Loucy (cell line): ENCODE measurements around the gene FAM131A.

Source experiments
- H2AFZ ChIP-seq: fragments of 200-600 bp; sonication (generic); 2 replicates; pipeline ENCODE4 v1.6.0; 2016; ENCODE audit warnings: antibody characterized with exemption, mild to moderate bottlenecking, low read length, moderate library complexity
- H3F3A ChIP-seq: fragments of 200-600 bp; 2 replicates; pipeline ENCODE4 v1.6.0; 2016; ENCODE audit warnings: antibody characterized with exemption, low read depth, mild to moderate bottlenecking
- H3K27me3 ChIP-seq: fragments of 200-600 bp; sonication (generic); 2 replicates; pipeline ENCODE4 v1.6.1; 2014; ENCODE audit warnings: low read length, mild to moderate bottlenecking; ENCODE audit not compliant: insufficient read depth, poor library complexity, severe bottlenecking
- H3K36me3 ChIP-seq: fragments of 200-600 bp; sonication (generic); 2 replicates; pipeline ENCODE4 v1.6.1; 2016; ENCODE audit warnings: low read length; ENCODE audit not compliant: insufficient read depth
- H3K4me1 ChIP-seq: fragments of 200-600 bp; sonication (generic); 2 replicates; pipeline ENCODE4 v1.5.1; 2014; ENCODE audit warnings: low read length, mild to moderate bottlenecking; ENCODE audit not compliant: insufficient read depth, poor library complexity, severe bottlenecking
- H3K4me2 ChIP-seq: fragments of 200-600 bp; sonication (generic); 2 replicates; pipeline ENCODE4 v1.6.0; 2014; ENCODE audit warnings: antibody characterized with exemption, low read length, low read depth, mild to moderate bottlenecking; ENCODE audit not compliant: poor library complexity, severe bottlenecking
- H3K4me3 ChIP-seq: fragments of 200-600 bp; sonication (generic); 2 replicates; pipeline ENCODE4 v1.5.1; 2014; ENCODE audit warnings: low read length, mild to moderate bottlenecking, mixed read lengths; ENCODE audit not compliant: poor library complexity, severe bottlenecking
- H3K79me2 ChIP-seq: fragments of 200-600 bp; sonication (generic); 2 replicates; pipeline ENCODE4 v1.6.1; 2014; ENCODE audit warnings: low read length; ENCODE audit not compliant: insufficient read depth
- H3K9ac ChIP-seq: fragments of 200-600 bp; sonication (generic); 2 replicates; pipeline ENCODE4 v1.6.0; 2014; ENCODE audit warnings: mild to moderate bottlenecking, low read depth, low read length, moderate library complexity; ENCODE audit not compliant: poor library complexity, severe bottlenecking
- H3K9me2 ChIP-seq: fragments of 200-600 bp; sonication (generic); replicated peaks from 2 replicates; pipeline ENCODE4 v1.6.1; 2016; ENCODE audit warnings: low read depth, low read length, mixed read lengths
- H3K9me3 ChIP-seq: fragments of 200-600 bp; sonication (generic); 2 replicates; pipeline ENCODE4 v1.6.1; 2014; ENCODE audit warnings: mild to moderate bottlenecking, antibody characterized with exemption, low read length, low read depth; ENCODE audit not compliant: insufficient read depth
- H4K20me1 ChIP-seq: fragments of 200-600 bp; sonication (generic); 2 replicates; pipeline ENCODE4 v1.6.0; 2014; ENCODE audit warnings: antibody characterized with exemption, low read length, mild to moderate bottlenecking; ENCODE audit not compliant: insufficient read depth, poor library complexity, severe bottlenecking
- EZH2phosphoT487 ChIP-seq: fragments of 200-600 bp; IDR thresholded peaks from 2 replicates; pipeline ENCODE4 v1.6.1; 2018; ENCODE audit warnings: antibody characterized with exemption, mild to moderate bottlenecking, moderate library complexity, borderline replicate concordance
- TF ChIP-seq, protein P1 (sequence below): fragments of 200-600 bp; sonication (generic); conservative IDR thresholded peaks from 2 replicates; pipeline ENCODE4 v1.5.1; 2014; ENCODE audit warnings: mild to moderate bottlenecking, antibody characterized with exemption, low read length

FAM131A gene

GRCh38 chr3:184387174-184387714 is 49.8 kb downstream of the FAM131A start:
- Histone ChIP-seq H2AFZ (no peak overlapping the region), H3K9me2 (no peaks in the 10 kb centered on the region), H3K79me2 (no peaks in the 10 kb centered on the region), H3K27me3 (no peaks in the 10 kb centered on the region), H3K36me3 (no peaks in the 10 kb centered on the region), H3K4me3 (no peak overlapping the region), H3K9ac (no peak overlapping the region), H3K4me1 (no peaks in the 10 kb centered on the region), H3F3A (no peaks in the 10 kb centered on the region), H3K9me3 (no peaks in the 10 kb centered on the region), H4K20me1 (no peaks in the 10 kb centered on the region), H3K4me2 (no peak overlapping the region)
- no peak for TF ChIP-seq EZH2phosphoT487
- TF ChIP-seq, protein P1, sequence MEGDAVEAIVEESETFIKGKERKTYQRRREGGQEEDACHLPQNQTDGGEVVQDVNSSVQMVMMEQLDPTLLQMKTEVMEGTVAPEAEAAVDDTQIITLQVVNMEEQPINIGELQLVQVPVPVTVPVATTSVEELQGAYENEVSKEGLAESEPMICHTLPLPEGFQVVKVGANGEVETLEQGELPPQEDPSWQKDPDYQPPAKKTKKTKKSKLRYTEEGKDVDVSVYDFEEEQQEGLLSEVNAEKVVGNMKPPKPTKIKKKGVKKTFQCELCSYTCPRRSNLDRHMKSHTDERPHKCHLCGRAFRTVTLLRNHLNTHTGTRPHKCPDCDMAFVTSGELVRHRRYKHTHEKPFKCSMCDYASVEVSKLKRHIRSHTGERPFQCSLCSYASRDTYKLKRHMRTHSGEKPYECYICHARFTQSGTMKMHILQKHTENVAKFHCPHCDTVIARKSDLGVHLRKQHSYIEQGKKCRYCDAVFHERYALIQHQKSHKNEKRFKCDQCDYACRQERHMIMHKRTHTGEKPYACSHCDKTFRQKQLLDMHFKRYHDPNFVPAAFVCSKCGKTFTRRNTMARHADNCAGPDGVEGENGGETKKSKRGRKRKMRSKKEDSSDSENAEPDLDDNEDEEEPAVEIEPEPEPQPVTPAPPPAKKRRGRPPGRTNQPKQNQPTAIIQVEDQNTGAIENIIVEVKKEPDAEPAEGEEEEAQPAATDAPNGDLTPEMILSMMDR = no peak

- H3K4me2 ChIP-seq = no peak overlapping the region
- no peaks in the 10 kb centered on the region for H3K27me3 ChIP-seq
- TF ChIP-seq, protein P1 = no peak
- no peak for TF ChIP-seq EZH2phosphoT487
- no peak overlapping the region for H2AFZ ChIP-seq
- no peaks in the 10 kb centered on the region for H3K9me2 ChIP-seq
- H3K4me1 ChIP-seq = no peaks in the 10 kb centered on the region
- no peaks in the 10 kb centered on the region for H3K9me3 ChIP-seq
- H3K9ac ChIP-seq = no peak overlapping the region
- H3F3A ChIP-seq = no peaks in the 10 kb centered on the region
- H3K36me3 ChIP-seq = no peaks in the 10 kb centered on the region
- no peaks in the 10 kb centered on the region for H3K79me2 ChIP-seq
- H4K20me1 ChIP-seq = no peaks in the 10 kb centered on the region
- H3K4me3 ChIP-seq = no peak overlapping the region
Measured at GRCh38 chr3:184388164-184388935, 51.0 kb downstream of the FAM131A start.

- no peaks in the 10 kb centered on the region for H3K4me1 ChIP-seq
- no peak overlapping the region for H3K4me3 ChIP-seq
Measured at GRCh38 chr3:184388936-184389230, 51.5 kb downstream of the FAM131A start.

More at GRCh38 chr3:184388936-184389230, 51.5 kb downstream of the FAM131A start:
- no peaks in the 10 kb centered on the region for H3K27me3 ChIP-seq
- no peaks in the 10 kb centered on the region for H3K9me2 ChIP-seq
- H2AFZ ChIP-seq = no peak overlapping the region
- no peaks in the 10 kb centered on the region for H3K9me3 ChIP-seq
- no peak for TF ChIP-seq EZH2phosphoT487
- TF ChIP-seq, protein P1 = no peak
- H3K4me2 ChIP-seq = no peak overlapping the region
- H3F3A ChIP-seq = no peaks in the 10 kb centered on the region
- no peaks in the 10 kb centered on the region for H3K79me2 ChIP-seq
- no peaks in the 10 kb centered on the region for H4K20me1 ChIP-seq
- no peaks in the 10 kb centered on the region for H3K36me3 ChIP-seq
- no peak overlapping the region for H3K9ac ChIP-seq
